ENCODE results near the gene C1orf50. TPM values are rescaled to one million over a fixed set of nuclear protein-coding genes. Genes with fewer than 3 reads are reported as not detected.
"Not testable (repeated sequence)": the region's sequence is repeated elsewhere in the genome, so short reads cannot be mapped to it uniquely, and the experiment has no call there.

Gene C1orf50
- 7.2 and 7.3 TPM in 2 replicates for total RNA-seq

GRCh38 chr1:42766741-42767509 lies at the start of gene C1orf50, which contains the start of gene P3H1:
C1orf50 (plus strand) TSS chr1:42767249; CDS start chr1:42767312, 63 bp downstream.
P3H1 (minus strand) TSS chr1:42767028; CDS start chr1:42766971, 57 bp downstream.
- intact Hi-C loops (cut with micrococcal nuclease): loop anchor here (1.0 to 10.0 kb wide), 19 partner anchors 10 to 1865 kb away; partner anchors contain the start of genes CCDC30, CDC20, CFAP57 and EBNA1BP2

- intact Hi-C loops (cut with micrococcal nuclease): no loop called here
Observed at GRCh38 chr1:42720868-42721267, 46.2 kb upstream of the C1orf50 start.

- intact Hi-C loops (cut with micrococcal nuclease): no loop called here
Observed at GRCh38 chr1:42721926-42722325, 45.1 kb upstream of the C1orf50 start.

GRCh38 chr1:42722403-42722802 lies 44.6 kb upstream of the C1orf50 start:
- intact Hi-C loops (cut with micrococcal nuclease): not testable (repeated sequence)

GRCh38 chr1:42723511-42723910 lies 43.5 kb upstream of the C1orf50 start:
- intact Hi-C loops (cut with micrococcal nuclease): no loop called here

GRCh38 chr1:42725820-42726219 lies 41.2 kb upstream of the C1orf50 start:
- intact Hi-C loops (cut with micrococcal nuclease): not testable (repeated sequence)

- intact Hi-C loops (cut with micrococcal nuclease): no loop called here
Observed at GRCh38 chr1:42730002-42730401, 37.0 kb upstream of the C1orf50 start.

GRCh38 chr1:42730988-42731387 lies 36.1 kb upstream of the C1orf50 start:
- intact Hi-C loops (cut with micrococcal nuclease): no loop called here

- intact Hi-C loops (cut with micrococcal nuclease): no loop called here
Observed at GRCh38 chr1:42731585-42731984, 35.5 kb upstream of the C1orf50 start.

- intact Hi-C loops (cut with micrococcal nuclease): no loop called here
Observed at GRCh38 chr1:42732126-42732680, 34.8 kb upstream of the C1orf50 start.

- intact Hi-C loops (cut with micrococcal nuclease): no loop called here
Observed at GRCh38 chr1:42733415-42734200, 33.4 kb upstream of the C1orf50 start.

- intact Hi-C loops (cut with micrococcal nuclease): no loop called here
Observed at GRCh38 chr1:42734201-42735035, 32.6 kb upstream of the C1orf50 start.

GRCh38 chr1:42735056-42735455 lies 32.0 kb upstream of the C1orf50 start:
- intact Hi-C loops (cut with micrococcal nuclease): no loop called here

GRCh38 chr1:42735477-42736105 lies 31.5 kb upstream of the C1orf50 start:
- intact Hi-C loops (cut with micrococcal nuclease): no loop called here

GRCh38 chr1:42736152-42736551 lies 30.9 kb upstream of the C1orf50 start:
- intact Hi-C loops (cut with micrococcal nuclease): no loop called here

- intact Hi-C loops (cut with micrococcal nuclease): no loop called here
Observed at GRCh38 chr1:42736571-42737200, 30.4 kb upstream of the C1orf50 start.

GRCh38 chr1:42737257-42737656 lies 29.8 kb upstream of the C1orf50 start:
- intact Hi-C loops (cut with micrococcal nuclease): no loop called here

- intact Hi-C loops (cut with micrococcal nuclease): no loop called here
Observed at GRCh38 chr1:42737986-42738677, 28.9 kb upstream of the C1orf50 start.

- intact Hi-C loops (cut with micrococcal nuclease): no loop called here
Observed at GRCh38 chr1:42738678-42739226, 28.3 kb upstream of the C1orf50 start.
